Measurements from ENCODE around the gene CHD5. TPM values are rescaled to one million over a fixed set of nuclear protein-coding genes. Genes with fewer than 3 reads are reported as not detected.
A peak's percentile ranks its signal among the peaks of the same experiment; 100 is the strongest.

The CHD5 gene
- total RNA-seq, 2 donors from 2014 or later = 0.12 to 0.39 TPM

GRCh38 chr1:6144175-6144574 lies 35.9 kb downstream of the CHD5 start:
- DNase-seq (no peak), ATAC-seq (no peak)
- intact Hi-C loops (cut with DNase I) = no loop called here

GRCh38 chr1:6143395-6143794 lies 36.7 kb downstream of the CHD5 start:
- DNase-seq = no peak
- intact Hi-C loops (cut with DNase I) = no loop called here

GRCh38 chr1:6142734-6143133 lies 37.4 kb downstream of the CHD5 start:
- ATAC-seq (no peak), DNase-seq (no peak)
- intact Hi-C loops (cut with DNase I) = no loop called here

More at GRCh38 chr1:6143395-6143794, 36.7 kb downstream of the CHD5 start:
- ATAC-seq = no peak

GRCh38 chr1:6142036-6142621 lies 38.0 kb downstream of the CHD5 start:
- no peak for DNase-seq
- intact Hi-C loops (cut with DNase I) = no loop called here
- ATAC-seq = no peak

GRCh38 chr1:6141592-6141991 lies 38.5 kb downstream of the CHD5 start:
- DNase-seq = no peak
- no peak for ATAC-seq
- intact Hi-C loops (cut with DNase I) = no loop called here

- intact Hi-C loops (cut with DNase I) = no loop called here
- no peak for DNase-seq
- no peak for ATAC-seq
These were observed 39.7 kb downstream of the CHD5 start for GRCh38 chr1:6140413-6140812.

- intact Hi-C loops (cut with DNase I) = no loop called here
- DNase-seq (no peak), ATAC-seq (no peak)
These were observed 42.4 kb downstream of the CHD5 start for GRCh38 chr1:6137758-6138157.

GRCh38 chr1:6136516-6137220 lies 43.5 kb downstream of the CHD5 start:
- ATAC-seq (no peak), DNase-seq (no peak)
- intact Hi-C loops (cut with DNase I) = no loop called here

GRCh38 chr1:6134741-6135510 lies 45.2 kb downstream of the CHD5 start:
- intact Hi-C loops (cut with DNase I) = no loop called here
- DNase-seq = no peak
- ATAC-seq = no peak

- intact Hi-C loops (cut with DNase I) = no loop called here
- DNase-seq (no peak), ATAC-seq (no peak)
These were observed 45.9 kb downstream of the CHD5 start for GRCh38 chr1:6134206-6134605.

- intact Hi-C loops (cut with DNase I) = no loop called here
- ATAC-seq (no peak), DNase-seq (no peak)
These were observed 46.8 kb downstream of the CHD5 start for GRCh38 chr1:6133146-6133895.

GRCh38 chr1:6131561-6131960 lies 48.6 kb downstream of the CHD5 start:
- DNase-seq (no peak), ATAC-seq (no peak)
- intact Hi-C loops (cut with DNase I) = no loop called here

- no peak for ATAC-seq
- DNase-seq = peak; percentile 1
- intact Hi-C loops (cut with DNase I) = no loop called here
These were observed 49.5 kb downstream of the CHD5 start for GRCh38 chr1:6130596-6130995.

GRCh38 chr1:6130036-6130435 lies 50.1 kb downstream of the CHD5 start:
- DNase-seq (peak; percentile 15), ATAC-seq (no peak)
- intact Hi-C loops (cut with DNase I) = no loop called here

GRCh38 chr1:6129313-6129712 lies 50.8 kb downstream of the CHD5 start:
- intact Hi-C loops (cut with DNase I) = no loop called here
- ATAC-seq = no peak
- DNase-seq = peak; percentile 6

- peak; percentile 18 for DNase-seq
- no peak for ATAC-seq
These were observed 51.6 kb downstream of the CHD5 start for GRCh38 chr1:6128276-6129081.

GRCh38 chr1:6127587-6128163 lies 52.4 kb downstream of the CHD5 start:
- peak; percentile 93 to 94 for ATAC-seq
- peak; percentile 83 for DNase-seq
- intact Hi-C loops (cut with DNase I) = no loop called here

More at GRCh38 chr1:6128276-6129081, 51.6 kb downstream of the CHD5 start:
- intact Hi-C loops (cut with DNase I) = no loop called here

GRCh38 chr1:6126521-6127067 lies 53.5 kb downstream of the CHD5 start:
- intact Hi-C loops (cut with DNase I) = no loop called here
- DNase-seq = no peak
- no peak for ATAC-seq

Data from left cardiac atrium (tissue), 4 donors.